ENCODE data around the gene NRDC.
"Not testable (repeated sequence)": the region's sequence is repeated elsewhere in the genome, so short reads cannot be mapped to it uniquely, and the experiment has no call there.

NRDC gene

DNA sequence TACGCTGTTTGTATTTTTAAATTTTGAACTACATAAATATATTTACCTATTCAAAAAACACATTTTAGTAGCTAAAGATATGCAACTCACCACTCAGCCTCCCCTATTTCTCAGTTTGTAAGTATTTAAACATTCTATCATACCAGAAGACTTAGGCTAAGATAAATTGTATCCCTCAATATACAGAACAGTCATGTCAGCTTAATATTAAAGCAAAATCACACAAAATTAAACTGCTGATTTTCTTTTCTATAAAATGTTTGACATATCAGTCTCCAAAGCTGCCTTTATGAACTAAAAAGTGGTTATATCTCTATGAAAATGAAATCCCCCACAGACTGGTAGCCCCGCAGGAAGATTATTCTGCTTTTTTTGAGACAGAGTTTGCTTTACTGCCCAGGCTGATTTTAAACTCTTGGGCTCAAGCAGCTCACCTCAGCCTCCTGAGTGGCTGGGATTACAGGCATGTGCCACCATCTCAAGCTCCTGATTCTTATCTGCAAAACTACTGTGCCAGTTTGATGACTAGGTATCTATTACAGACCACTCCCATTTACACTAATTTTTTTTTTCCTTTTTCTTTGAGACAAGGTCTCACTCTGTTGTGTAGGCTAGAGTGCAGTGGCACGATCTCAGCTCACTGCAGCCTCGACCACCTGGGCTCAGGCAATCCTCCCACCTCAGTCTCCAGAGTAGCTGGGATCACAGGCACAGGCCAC, 37.6 kb downstream of the NRDC start:
- no peak for DNase-seq

DNA sequence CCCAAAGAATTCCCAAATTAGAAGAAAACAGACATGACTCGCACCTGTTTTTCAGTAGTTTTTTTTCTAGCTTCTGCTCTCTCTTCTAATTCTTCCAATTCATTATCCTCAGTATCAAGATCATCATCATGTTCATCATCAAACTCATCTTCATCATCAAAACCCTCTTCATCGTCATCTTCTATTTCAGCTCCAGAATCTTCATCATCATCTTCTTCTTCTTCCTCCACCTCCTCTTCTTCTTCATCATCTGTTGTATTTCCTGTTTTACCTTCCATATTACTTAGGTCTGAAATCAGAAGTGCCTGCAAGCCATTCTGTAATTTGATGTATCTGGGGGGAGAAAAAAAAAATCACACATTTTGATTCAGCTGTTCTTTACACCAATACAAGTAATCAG, 38.3 kb downstream of the NRDC start:
- DNase-seq = no peak

DNA sequence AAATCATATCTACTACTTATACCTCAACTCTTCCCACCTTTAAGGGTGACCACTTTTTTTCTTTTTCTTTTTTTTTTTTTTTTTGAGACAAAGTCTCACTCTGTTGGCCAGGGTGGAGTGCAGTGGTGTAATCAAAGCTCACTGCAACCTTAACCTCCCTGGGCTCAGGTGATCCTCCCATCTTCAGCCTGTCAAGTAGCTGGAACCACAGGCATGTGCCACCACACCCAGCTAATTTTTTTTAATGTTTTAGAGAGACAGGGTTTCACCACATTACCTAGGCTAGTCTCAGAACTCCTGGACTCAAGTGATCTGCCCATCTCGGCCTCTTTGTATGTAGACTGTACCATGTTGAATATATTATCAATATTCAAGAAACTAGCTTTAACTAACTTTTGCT, 39.4 kb downstream of the NRDC start:
- DNase-seq = no peak

DNA sequence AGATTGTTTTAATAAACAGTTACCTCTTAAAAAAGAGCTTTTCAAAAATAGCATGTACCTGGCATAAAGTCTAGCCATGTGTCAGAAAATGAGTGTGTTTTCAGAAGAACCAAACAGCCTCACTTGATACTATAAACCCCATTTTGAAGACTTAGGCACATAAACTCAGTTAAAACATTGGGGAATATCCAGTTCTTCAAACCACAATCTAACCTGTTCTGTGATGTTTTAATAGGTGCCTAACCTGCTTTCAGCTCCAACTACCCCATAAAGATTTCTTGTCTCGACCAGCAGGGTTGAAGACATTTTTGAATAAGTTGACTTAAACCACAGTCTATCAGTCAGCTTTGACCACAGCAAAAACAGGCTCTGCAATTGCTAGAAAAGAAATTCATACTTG, 41.3 kb downstream of the NRDC start:
- DNase-seq = no peak

DNA sequence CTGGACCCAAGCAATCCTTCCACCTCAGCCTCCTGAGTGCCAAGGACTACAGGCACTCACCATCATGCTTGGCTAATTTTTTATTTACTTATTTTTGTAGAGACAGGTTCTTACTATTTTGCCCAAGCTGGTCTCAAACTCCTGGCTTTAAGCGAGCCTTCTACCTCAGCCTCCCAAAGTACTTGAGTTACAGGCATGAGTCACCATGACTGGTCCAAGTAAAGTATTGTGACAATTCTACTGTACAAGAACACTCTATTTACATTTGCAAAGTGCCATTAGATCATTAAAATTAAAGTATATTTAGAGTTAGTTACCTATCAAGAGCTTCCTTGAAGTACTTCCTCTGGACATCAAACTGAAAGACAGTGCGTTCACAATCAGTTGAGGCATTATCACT, 44.8 kb downstream of the NRDC start:
- DNase-seq = no peak

DNA sequence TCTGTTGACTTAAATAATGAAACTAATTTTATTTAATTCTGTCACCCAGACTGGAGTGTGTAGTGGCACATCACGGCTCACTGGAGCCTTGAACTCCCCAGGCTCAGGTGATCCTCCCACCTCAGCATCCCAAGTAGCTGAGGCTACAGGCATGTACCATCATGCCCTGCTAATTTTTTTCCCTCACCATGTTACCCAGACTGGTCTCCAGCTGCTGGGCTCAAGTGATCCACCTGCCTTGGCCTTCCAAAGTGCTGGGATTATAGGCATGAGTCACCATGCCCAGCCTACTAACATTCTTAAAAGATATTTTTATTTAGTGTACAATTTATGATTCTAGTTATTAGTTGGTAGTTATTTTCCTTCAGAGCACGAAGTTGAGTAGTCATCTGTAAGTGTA, 49.5 kb downstream of the NRDC start:
- no peak for DNase-seq

DNA sequence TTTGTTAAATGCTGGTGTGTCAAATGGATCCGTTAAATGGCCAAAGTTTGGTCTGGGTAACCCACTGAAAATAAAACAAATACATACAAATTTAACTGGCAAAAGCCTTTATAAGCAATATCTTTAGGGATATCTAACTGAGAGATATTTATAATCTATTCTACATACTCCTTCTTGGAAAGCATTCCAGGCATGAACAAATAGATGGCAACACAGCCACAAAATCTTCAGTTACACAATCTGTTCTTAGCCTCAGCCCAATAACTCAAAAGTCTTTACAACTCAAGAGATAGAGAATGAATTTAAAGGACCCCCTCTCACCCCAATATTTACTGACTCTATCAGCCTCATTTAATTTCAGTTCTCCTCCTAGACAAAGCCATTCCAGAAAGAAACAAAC, 58.7 kb downstream of the NRDC start:
- DNase-seq = no peak

DNA sequence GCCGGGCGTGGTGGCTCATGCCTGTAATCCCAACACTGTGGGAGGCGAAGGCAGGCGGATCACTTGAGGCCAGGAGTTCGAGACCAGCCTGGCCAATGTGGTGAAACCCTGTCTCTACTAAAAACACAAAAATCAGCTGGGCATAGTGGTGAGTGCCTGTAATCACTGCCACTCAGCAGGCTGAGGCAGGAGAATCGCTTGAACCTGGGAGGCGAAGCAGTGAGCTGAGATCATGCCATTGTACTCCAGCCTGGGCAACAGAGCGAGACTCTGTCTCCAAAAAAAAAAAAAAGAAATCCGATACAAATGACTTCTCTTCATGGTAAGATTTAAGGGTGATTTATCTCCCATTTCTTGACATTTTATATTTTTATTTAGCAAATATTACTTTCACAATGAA, 59.5 kb downstream of the NRDC start:
- DNase-seq = not testable (repeated sequence)

DNA sequence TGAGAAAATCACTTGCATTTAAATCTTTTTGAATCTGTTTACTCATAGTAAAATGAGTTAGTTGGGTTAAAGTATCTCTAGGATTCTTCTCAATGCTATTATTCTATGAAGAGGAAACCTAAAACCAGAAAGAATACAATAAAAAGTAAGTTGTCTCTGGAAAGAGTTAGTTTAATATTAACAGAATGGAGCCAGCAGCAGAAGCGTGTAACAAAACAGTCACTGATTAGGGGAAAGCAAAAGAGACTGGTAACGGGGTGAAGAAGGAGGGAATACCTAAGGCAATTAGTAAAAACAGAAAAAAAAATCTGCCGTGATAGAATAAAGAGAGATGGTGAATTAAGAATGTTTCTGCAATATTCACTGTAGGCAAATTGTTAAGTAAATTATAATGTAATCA, 60.0 kb downstream of the NRDC start:
- no peak for DNase-seq

DNA sequence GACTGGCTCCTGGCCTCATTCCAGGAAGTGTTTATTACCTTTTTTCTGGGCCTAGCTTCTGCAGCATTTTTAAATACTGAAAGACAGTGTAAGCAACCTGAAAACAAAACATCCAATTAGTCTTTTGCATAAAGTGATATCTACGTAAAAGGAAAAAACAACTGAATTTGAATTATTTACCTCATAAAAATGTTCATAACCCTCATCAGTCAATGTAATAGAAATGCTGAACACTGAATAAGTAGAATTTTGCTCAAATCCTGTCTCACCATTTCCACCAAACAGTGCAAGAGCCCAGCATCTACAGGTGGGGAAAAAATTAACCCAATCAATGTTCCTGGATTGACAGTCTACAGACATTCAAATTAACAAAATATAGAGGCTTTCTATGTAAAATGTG, 64.0 kb downstream of the NRDC start:
- no peak for DNase-seq

DNA sequence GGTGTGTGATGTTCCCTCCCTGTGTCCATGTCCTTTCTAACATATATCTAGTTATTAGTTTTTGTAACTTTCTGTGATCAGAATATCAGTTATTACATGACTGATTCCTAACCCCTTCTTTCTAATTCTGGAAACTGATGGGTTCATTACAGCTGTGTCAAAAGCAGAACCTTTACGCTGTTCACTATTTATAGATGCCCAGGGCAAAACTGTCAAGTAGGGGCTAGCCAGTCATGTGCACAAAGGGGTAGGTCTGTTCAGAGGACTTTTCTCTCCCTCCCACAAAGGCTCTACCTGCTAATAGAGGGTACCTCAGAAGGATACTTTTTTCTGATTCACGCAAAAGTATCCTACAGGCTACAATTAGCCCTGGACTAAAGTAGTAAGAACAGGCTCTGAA, 79.2 kb downstream of the NRDC start:
- DNase-seq = no peak

DNA sequence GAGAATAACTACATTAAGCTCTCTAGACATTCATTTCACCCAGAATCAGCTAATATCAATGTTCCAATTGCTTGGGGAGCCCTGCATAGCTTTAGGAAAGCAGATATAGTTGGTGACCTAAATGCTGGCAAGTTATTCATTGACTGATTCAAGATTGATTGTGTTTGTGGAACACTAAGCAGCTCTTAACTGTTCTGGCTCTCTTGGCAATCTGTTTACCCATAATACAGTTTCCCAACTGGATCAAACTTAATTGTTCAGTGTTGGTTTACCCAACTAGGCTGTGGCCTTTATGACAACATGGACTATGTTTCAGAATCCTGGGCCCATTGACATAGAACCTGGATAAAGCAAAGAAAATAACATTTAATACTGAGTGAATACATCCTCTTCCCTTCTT, 83.7 kb downstream of the NRDC start:
- DNase-seq = no peak

DNA sequence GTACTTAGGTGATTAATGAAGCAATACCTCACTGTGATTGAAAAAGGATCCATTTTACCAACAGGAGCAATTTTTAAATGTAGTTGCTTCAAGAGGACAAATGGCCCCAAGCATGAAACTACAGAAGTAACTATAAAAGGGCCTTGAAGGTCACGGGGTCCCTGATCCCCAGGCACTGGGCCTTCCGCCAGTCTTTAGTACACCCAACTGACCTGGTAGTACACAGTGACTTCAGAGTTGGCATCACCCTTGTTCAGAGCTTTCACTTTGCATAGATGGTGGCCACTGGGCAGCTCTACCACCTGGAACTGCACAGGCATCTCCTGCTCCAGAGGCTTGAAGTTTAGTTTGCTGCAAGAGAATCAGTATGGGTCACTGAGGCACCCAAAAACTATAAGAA, 84.3 kb downstream of the NRDC start:
- no peak for DNase-seq

DNA sequence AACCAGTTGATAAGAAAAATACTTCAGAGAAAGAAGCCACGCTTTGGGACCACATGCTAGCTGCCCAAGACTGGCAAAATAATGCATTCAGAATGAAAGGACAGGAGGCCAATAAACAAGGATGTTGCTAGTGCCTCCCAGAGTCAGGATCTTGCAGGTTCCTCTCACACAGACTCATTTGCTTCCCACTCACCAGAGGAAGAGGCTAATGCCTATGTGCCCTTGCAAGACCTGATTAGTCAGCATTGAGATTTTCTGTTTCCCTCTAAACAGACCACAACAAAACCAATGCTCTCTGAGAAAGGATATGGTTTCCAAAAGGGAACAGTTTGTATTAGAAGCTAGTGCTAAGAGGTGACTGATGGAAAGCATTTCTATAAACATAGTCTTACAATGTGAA, 85.7 kb downstream of the NRDC start:
- no peak for DNase-seq

DNA sequence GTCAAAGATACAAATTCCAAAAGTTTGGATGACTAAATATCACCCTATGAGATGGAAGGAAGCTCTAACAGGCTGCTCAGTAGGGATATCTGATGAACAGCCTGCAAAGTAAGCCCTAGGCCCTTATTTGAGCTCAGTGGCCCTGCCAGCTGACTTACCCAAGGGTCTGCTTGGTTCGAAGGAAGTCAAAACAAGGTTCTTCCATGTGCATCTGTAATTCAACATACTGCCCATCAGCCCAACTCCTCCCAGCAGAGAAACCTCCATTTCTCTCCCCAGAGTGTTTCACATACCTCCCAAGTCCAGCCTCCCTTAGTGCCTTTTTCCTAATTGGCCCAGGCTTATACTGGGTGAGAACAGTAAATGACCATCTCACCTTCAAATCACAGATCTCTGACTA, 86.6 kb downstream of the NRDC start:
- DNase-seq = no peak

DNA sequence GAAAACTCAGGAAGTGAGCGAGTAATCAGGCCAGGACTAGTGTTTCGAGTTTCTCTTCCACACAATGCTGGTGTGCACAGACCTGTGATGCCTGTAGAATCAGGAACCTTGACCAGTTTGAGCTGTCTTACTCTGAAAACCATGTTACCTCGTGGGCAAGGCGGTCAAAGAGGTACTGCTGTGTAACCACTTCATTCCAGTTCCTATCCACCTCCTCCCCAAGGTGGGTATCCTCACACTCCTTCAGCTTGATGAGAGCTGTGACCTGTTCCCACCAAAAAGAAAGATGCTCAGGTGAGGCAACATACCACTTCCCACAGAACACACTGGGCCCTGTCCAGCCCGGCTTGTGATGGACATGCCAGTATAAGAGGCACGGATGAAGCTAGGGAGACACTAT, 88.1 kb downstream of the NRDC start:
- no peak for DNase-seq

DNA sequence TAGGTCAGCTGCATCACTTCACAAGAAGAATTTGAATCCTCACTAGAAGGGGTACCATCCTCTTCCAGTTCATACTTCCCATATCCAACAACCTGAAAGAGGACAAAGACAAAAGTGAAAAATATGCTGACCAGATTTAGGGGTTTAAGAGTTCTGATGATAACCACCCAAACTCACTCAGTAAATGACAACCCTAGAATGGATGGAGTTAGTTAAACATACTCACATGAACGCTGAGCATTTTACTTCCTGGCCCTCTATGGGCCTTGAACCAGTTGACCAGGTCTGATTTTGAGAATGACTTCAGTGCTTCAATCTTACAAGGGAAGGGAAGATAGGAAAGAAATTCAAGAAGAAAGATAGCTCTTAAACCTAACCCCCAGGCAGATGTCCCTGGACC, 89.2 kb downstream of the NRDC start:
- no peak for DNase-seq

DNA sequence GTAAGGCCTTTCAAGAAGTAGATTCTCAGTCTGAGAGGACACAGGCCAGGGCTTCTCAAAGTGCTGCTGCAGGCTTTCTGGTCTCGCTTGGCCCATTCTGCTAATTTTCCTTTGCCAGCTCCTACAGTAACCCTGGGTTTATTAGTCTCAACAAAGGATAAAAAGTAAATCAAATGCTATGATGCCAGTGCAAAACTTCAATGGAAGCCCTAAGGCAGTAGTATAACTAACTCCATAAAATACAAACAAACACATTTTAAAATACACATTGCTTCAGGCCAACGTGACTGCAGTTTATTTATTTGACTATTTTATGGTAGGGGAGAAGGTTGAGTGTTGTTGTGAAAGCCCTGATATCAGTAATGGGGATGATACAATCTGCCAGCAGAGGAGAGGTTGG, 89.6 kb downstream of the NRDC start:
- DNase-seq = no peak

DNA sequence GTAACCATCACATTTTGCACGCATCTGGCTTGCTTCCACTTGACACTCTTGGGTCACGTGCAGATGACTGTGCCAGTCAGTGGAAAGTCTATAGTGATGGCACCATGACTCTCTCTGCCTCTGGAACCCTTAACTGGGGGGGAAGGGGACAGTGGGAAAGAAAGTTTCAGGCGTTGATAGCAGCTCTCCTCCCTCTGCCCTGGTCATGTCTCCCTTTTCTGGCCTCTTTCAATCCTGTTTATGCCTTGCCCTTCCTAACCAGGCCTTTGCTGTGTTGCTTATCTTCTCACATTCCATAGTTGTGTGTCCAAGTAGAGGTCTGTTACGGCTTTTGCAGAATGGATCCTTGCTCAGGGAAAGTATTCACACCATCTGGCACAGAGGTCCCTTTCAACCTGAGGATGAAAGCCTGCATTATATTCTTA, 93.5 kb downstream of the NRDC start:
- no peak for DNase-seq

DNA sequence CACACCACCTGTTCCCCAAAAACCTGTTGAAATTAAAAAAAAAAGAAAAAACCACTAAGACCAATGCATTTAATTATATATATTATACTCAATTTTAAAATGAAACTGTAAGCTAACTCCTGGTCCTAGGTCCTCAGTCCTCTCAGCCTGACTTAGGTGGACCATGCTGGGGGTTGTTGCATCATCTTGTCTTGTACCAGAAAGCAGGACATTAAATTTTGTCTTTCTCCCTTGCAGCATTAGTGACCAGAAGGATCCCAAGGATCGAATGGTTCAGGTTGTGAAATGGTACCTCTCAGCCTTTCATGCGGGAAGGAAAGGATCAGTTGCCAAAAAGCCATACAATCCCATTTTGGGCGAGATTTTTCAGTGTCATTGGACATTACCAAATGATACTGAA, 97.6 kb downstream of the NRDC start:
- no peak for DNase-seq

DNA sequence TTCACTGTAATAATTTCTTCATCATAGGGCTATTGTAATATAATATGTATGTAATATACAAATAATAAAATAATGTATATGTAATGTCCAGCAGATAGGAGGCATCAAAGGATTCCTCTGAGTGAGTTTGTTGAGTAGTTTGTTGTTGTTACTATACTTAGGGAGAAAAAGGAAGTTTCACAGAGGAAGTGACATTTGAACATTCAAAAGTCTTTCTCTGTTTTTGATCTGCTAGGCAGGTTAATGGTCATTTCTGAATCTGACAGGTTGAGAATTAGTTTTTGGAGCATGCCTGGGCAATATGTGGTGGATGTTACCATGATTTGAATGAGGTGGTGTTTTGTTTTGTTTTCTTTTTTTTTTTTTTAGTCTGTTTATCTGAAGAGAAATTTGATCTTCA, 102.1 kb downstream of the NRDC start:
- no peak for DNase-seq

DNA sequence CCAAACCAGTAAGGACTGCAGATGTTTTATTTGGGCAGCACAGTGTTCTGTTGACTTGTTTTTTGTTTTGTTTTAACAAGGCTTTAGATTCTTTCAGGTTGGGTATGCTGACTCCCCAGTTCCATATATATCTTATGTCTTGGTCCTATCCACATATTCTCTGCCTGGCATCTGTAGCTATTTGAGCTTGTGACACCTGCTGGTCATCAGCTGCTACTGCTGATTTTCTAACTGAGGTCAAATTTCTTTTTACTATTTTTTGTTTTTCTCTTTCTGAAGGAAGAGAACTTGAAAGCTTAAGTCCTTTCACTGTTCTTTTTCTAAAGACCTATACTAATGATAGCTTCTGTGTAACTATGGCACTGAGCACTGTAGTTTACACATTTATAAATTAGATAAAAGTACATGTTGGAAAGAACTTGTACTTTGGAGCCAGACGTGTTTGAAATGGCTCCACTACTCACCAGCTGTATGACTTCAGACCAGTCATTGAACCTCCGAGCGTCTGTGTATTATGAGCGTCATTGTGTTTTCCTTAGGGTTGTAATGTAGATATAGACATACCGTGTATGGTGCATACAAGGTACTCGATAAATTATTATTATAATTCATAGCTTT, 109.4 kb downstream of the NRDC start:
- DNase-seq = no peak

DNA sequence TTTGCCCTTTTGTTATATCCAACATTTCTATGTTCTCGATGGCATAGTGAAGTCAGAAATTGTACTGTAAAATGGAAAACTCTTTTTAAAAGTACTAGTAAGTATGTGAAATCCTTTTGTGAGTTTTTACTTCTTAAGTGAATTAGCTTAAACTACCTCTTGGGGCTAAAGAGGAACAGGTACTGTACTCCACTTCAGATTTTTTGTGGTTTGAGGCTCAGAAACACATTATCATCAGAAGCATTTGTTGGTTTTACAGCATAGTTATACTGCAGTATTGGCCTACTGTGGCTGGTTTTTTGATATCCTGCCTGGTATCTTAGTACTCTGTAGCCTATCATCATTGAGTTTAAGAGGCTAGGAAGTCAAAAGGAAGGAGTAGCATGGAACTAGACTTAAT, 117.2 kb downstream of the NRDC start:
- no peak for DNase-seq

DNA sequence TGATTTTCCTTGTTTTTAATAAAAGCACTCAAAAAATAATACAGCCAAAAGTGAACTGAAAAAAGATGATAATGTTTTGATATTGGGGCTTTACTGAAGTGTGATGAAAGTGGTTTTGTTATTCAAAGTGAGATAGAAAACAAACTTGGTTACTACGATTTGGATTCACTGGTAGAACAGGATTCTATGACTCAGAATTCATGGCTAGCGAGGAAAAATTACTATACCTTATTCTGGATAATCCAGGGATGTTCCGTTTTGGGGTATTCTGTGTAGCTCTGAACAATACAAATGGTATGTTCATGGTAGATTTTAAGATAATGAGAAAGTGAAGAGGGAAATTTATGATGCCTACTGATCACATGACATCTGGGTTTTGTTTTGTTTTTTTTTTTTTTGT, 117.7 kb downstream of the NRDC start:
- DNase-seq = no peak

DNA sequence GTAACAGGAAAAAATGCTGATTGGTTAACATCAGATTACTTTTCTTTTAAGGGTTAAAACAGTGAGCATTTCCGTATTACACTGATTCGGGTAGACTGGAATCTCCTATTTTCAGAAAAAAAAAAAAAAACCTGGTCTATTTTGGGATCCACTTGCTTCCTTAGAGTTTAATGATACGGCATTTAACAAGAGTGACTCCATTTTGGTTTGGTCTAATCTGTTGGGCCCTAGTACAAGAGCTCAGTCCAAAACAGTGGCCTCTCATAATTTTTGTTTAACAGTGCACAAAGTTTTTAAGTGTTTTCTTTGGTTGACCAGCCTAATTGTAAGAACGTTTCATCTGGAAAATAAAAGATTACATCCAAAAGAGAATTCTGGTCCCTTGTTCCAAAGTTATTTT, 120.2 kb downstream of the NRDC start:
- no peak for DNase-seq

Measured in activated T-cell treated with anti-CD3 and anti-CD28 coated beads, Interleukin-2, amount 50 U/mL, for 1 hour (primary cell).